ENCODE data around the gene NHERF1.

The NHERF1 gene

DNA sequence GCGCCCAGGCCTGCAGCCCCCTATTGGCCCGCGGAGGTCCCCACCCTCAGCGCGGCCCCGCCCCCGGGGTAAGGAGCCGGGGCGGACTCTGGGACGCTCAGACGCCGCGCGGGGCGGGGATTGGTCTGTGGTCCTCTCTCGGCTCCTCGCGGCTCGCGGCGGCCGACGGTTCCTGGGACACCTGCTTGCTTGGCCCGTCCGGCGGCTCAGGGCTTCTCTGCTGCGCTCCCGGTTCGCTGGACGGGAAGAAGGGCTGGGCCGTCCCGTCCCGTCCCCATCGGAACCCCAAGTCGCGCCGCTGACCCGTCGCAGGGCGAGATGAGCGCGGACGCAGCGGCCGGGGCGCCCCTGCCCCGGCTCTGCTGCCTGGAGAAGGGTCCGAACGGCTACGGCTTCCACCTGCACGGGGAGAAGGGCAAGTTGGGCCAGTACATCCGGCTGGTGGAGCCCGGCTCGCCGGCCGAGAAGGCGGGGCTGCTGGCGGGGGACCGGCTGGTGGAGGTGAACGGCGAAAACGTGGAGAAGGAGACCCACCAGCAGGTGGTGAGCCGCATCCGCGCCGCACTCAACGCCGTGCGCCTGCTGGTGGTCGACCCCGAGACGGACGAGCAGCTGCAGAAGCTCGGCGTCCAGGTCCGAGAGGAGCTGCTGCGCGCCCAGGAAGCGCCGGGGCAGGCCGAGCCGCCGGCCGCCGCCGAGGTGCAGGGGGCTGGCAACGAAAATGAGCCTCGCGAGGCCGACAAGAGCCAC lies at the start of gene NHERF1:
Gene NHERF1, plus strand, starts transcription at position 100 of the 750 bp plus-strand sequence. Its CDS starts 219 bp downstream, at position 319.
- peak; percentile 95 for DNase-seq

GRCh38 chr17:74699236-74699635 lies 49.2 kb upstream of the NHERF1 start:
- DNase-seq = no peak

DNA sequence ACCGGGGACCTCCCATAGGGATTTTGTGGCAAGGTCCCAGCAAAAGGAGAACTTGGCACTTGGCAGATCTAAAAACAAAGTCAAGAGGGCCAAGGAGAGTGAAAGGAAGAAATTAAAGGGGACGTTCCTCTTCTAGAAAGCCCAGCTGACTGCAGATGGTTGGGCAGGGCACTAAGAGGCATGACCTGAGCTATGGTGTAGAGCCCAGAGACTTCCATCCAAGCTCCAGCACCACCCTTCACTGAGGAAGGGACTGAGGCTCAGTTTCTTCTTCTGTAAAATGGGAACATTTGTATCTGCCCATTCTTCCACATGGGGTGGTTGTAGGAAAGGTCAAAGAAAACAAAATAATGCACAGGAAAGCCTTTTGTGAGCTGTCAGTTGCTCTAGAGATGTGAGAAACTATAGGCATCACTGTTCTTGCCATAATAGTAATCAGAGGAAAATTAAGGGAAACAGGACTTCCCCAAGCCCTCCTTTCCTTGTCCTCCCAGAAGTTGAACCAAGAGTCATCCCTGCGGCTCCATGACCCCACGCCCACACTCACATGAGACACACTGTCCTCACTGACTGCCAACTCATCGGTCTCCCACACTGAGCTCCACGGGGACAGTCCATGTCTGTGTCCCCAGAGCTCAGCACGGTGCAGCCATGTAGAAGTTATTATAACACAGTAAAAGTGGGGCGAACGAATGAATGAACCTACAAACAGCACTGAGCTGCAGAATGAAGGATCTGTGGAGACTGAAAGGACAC lies 46.1 kb upstream of the NHERF1 start:
- DNase-seq = no peak

DNA sequence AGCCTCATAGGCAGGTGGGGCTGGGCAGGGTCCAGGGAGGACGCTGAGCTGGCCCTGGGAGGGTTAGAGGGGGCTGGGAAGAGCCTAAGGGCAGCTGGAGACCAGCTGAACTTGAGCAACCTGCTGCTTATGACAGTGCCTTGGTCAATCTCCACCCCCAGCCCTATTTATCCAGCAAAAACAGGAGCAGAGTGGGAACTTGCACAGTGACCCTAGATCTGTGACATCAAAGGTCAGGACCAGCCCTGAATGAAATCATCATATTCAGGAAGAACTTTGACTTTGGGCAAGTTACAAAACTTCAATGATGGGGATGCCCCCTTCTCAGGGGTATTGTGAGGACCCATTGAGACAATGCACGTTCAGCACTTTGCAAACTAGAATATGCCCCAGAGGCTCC lies 45.1 kb upstream of the NHERF1 start:
- DNase-seq = no peak

- no peak for DNase-seq
Observed at GRCh38 chr17:74704544-74704943, 43.9 kb upstream of the NHERF1 start.

DNA sequence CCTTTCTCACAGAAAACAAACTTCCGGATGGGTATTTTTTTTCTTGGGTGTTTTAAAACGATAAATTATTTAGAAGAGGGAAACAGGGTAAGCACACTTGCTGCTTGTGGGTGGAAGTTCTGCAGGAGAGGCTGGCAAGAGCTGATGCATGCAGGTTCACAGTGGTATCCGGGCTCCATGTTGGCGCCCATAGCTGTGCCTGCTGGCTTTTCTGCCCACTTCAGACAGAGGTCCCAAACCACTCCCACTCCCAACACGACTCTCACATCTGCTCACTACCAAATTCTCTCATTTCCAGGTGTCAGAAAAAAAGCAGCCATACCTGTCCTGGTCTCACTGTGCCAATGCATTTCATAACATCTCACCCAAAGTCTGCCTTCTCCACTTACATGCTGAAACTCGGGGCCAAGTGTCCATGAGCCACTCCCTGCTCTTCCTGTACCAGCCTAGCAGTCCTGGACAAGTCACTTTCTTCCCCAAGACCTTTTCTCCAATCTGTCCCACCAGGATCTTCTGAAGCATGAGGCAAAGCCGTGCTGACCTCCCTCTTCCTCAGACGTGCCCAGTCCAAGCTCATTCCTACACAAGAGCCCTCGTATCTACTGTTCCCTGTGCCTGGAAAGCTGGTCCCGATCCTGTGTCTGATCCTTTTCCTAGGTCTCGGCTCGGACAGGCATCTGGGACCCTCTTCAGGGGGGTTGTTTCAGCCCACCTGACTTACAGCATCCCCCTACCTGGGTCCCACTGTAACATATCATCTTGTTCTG lies 37.2 kb upstream of the NHERF1 start:
- DNase-seq = no peak

DNA sequence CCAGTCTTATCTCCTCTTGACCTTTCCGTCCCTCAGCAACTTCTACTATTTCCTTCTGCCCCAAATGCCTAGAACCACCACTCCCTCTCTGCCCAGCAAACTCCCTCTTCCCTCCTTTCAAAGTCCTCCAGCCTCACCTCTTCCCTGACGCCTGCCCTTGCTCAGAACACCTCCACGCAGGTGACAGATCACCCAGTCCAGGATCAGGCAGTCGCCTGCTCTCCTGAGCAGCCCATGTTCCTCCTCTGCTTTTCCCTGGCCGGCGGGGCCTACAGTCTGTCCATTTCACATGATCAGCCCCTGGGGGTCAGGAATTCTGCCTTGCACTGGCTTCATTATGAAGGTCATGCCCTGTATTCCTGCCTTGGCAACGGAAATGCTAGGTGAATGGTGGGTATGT lies 36.1 kb upstream of the NHERF1 start:
- no peak for DNase-seq

- DNase-seq = peak; percentile 63
Observed at GRCh38 chr17:74712756-74713155, 35.7 kb upstream of the NHERF1 start, which contains the start of gene CD300LF. CD300LF (minus strand) TSS chr17:74712923; CDS start chr17:74712866, 57 bp downstream.

DNA sequence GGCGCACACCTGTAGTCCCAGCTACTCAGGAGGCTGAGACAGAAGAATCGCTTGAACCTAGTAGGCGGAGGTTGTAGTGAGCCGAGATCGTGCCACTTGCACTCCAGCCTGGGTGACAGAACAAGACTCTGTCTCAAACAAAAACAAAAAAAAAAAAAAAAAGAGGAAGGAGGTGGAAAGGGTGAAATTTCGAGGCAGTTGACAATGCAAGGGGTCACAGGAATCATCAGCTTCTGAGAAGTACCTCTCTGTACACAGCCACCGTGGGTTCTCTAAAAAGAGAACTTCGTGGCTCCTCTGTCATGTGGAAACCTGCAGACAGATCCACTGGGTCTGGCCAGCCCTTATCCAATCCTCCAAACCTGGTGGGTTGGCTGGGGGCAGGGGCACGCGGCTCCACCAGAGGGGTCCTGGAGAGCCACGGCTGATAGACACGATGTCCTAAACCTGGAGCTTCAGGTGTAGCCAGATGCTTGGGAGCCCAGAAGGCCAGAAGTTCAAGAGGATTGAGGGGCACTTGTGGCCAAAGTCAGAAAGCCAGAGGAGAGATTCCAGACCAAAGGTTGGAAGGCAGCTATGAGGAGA lies 35.2 kb upstream of the NHERF1 start:
- no peak for DNase-seq

DNA sequence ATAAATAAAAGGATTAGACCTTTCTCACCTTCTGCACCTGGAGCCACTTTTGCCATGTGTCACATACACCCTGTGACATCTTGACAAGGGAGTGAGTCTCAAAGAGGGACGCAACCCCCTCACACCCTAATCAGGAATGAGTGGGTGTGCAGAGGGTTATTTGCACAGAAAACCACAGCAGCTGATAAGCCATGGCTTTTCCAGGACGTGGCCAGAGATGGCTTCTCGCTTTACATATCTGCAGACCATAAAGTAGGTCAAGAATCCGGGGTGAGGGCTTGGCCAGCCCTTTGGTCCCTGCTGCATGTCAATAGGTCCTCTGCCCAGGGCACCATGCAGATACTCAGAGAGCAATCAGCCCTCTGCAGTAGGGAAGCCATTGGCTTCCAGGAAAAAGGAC lies 33.3 kb upstream of the NHERF1 start:
- DNase-seq = no peak

GRCh38 chr17:74720506-74720905 lies 27.9 kb upstream of the NHERF1 start:
- DNase-seq = no peak

DNA sequence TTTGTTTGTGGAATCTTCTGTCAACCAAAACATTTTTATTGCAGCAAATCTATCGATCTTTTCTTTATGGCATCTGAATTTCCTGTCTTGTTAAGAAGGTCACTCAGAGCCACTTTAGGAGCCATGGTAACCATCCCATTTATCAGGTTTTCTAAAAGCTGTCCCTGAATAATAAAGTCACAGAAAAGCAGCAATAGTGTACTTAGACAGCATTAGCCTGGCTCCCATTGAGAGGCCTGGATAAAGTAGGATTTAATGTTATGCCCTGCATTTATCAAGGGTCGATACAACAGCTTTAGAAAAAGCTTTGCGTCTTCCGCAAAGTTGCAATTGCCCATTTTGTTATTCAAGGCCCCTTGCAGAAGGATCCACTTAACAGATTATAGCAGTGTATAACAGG lies 25.6 kb upstream of the NHERF1 start:
- no peak for DNase-seq

- no peak for DNase-seq
Observed at GRCh38 chr17:74723891-74724290, 24.5 kb upstream of the NHERF1 start.

- DNase-seq = no peak
Observed at GRCh38 chr17:74725111-74725510, 23.3 kb upstream of the NHERF1 start.

GRCh38 chr17:74728033-74728701 lies 20.3 kb upstream of the NHERF1 start:
- DNase-seq = no peak

- DNase-seq = no peak
Observed at GRCh38 chr17:74728702-74729075, 19.7 kb upstream of the NHERF1 start.

GRCh38 chr17:74729368-74729767 lies 19.1 kb upstream of the NHERF1 start:
- no peak for DNase-seq

- DNase-seq = no peak
Observed at GRCh38 chr17:74729866-74730265, 18.6 kb upstream of the NHERF1 start.

- DNase-seq = peak; percentile 79
Observed at GRCh38 chr17:74730491-74731346, 17.7 kb upstream of the NHERF1 start.

DNA sequence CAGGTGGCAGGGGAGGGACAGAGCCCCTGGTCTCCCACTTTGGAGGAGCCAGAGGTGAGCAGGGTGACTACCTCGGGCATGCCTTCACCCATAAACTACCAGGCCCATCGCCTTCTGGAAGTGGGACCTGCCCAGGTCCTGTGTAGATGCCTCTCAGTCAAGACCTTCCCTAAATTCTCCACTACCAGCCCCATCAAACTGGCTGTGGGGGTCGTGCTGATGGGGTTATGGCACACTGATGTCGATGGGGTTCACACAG lies 17.2 kb upstream of the NHERF1 start:
- no peak for DNase-seq

GRCh38 chr17:74732042-74732867 lies 16.2 kb upstream of the NHERF1 start:
- no peak for DNase-seq
